Keratinocyte (primary cell): ENCODE measurements around the gene SLC16A7. TPM values are rescaled to one million over a fixed set of nuclear protein-coding genes. Genes with fewer than 3 reads are reported as not detected.

Experiments
- DNase-seq: peaks from one replicate; pipeline ENCODE4 v3.0.0-alpha.2; 2011; ENCODE audit warnings: low read depth, missing footprints, low spot score
- FAIRE-seq: peaks from 2 replicates; lab custom pipeline; 2011; peaks lifted over from hg19 to GRCh38; lab: Jason Lieb, UNC
- H2AFZ ChIP-seq: 2 replicates; pipeline ENCODE4 v1.6.0; 2012; ENCODE audit warnings: low read length, control low read depth, inconsistent platforms; ENCODE audit not compliant: control insufficient read depth
- H3K27ac ChIP-seq: 2 replicates; pipeline ENCODE4 v1.5.1; 2011; ENCODE audit warnings: low read length; ENCODE audit not compliant: control insufficient read depth, insufficient read depth
- H3K27me3 ChIP-seq: 3 replicates; pipeline ENCODE4 v1.6.0; 2011; ENCODE audit warnings: low read length; ENCODE audit not compliant: control insufficient read depth, insufficient read depth; ENCODE audit errors: extremely low read depth
- H3K36me3 ChIP-seq, 2 experiments: 2 replicates in 1 of 2; 3 replicates in 1 of 2; pipeline ENCODE4 v1.5.1; 2011; ENCODE audit warnings: low read length in 2 of 2, mild to moderate bottlenecking in 1 of 2; ENCODE audit not compliant: control insufficient read depth in 2 of 2, insufficient read depth in 2 of 2; ENCODE audit errors: extremely low read depth in 1 of 2
- H3K4me1 ChIP-seq: 3 replicates; pipeline ENCODE4 v1.5.1; 2011; ENCODE audit warnings: low read length; ENCODE audit not compliant: control insufficient read depth, insufficient read depth; ENCODE audit errors: extremely low read depth
- H3K4me2 ChIP-seq: 3 replicates; pipeline ENCODE4 v1.6.0; 2011; ENCODE audit warnings: low read depth, low read length; ENCODE audit not compliant: control insufficient read depth, insufficient read depth; ENCODE audit errors: extremely low read depth
- H3K4me3 ChIP-seq, 3 experiments: fragments of 200-600 bp in 1 of 3; sonication (generic) in 1 of 3; 2 replicates in 2 of 3; 3 replicates in 1 of 3; pipeline ENCODE4 v1.5.1; 2011 to 2016; ENCODE audit warnings: low read length in 3 of 3, mild to moderate bottlenecking in 3 of 3, control low read depth in 2 of 3, inconsistent platforms in 1 of 3, low read depth in 1 of 3, mixed read lengths in 1 of 3, mixed run types in 1 of 3, moderate library complexity in 1 of 3; ENCODE audit not compliant: control insufficient read depth in 2 of 3, insufficient read depth in 2 of 3; ENCODE audit errors: extremely low read depth in 1 of 3
- H3K79me2 ChIP-seq: 2 replicates; pipeline ENCODE4 v1.6.0; 2012; ENCODE audit warnings: low read length; ENCODE audit not compliant: control insufficient read depth, insufficient read depth
- H3K9ac ChIP-seq: 3 replicates; pipeline ENCODE4 v1.6.0; 2011; ENCODE audit warnings: low read length; ENCODE audit not compliant: control insufficient read depth, insufficient read depth; ENCODE audit errors: extremely low read depth
- H3K9me1 ChIP-seq: 3 replicates; pipeline ENCODE4 v1.6.0; 2011; ENCODE audit warnings: low read length; ENCODE audit not compliant: control insufficient read depth, insufficient read depth; ENCODE audit errors: extremely low read depth
- H3K9me3 ChIP-seq: 2 replicates; pipeline ENCODE4 v1.5.1; 2012; ENCODE audit warnings: low read depth, low read length; ENCODE audit not compliant: control insufficient read depth
- H4K20me1 ChIP-seq: 3 replicates; pipeline ENCODE4 v1.6.0; 2011; ENCODE audit warnings: low read length; ENCODE audit not compliant: control insufficient read depth, insufficient read depth; ENCODE audit errors: extremely low read depth
- CTCF ChIP-seq, 3 experiments: IDR thresholded peaks in 1 of 3; conservative IDR thresholded peaks in 1 of 3; optimal IDR thresholded peaks in 1 of 3; 2 replicates in 2 of 3; 3 replicates in 1 of 3; pipeline versions ENCODE3 to v1.5.1; 2011; ENCODE audit warnings: low read length in 3 of 3, mild to moderate bottlenecking in 3 of 3, moderate library complexity in 2 of 3, control low read depth in 1 of 3, inconsistent platforms in 1 of 3; ENCODE audit not compliant: insufficient read depth in 2 of 3; ENCODE audit errors: extremely low read depth in 1 of 3
- EZH2 ChIP-seq: IDR thresholded peaks from one replicate; pipeline ENCODE4 v1.6.1; 2012; ENCODE audit warnings: inconsistent platforms, mild to moderate bottlenecking, low read length, moderate library complexity
- dilution Hi-C: fragments of 300-500 bp; cut with MboI; formaldehyde crosslinking; loops from one replicate; pipeline ENCODE4 v1.7.0; 2020; ENCODE audit warnings: low sequenced_read_pairs; ENCODE audit not compliant: extremely low pct_ligation_motif_present
- polyA plus RNA-seq, 5 experiments: library from polyadenylated mRNA; depleted of rRNA in 3 of 5; stranded (reverse) in 3 of 5; stranded (forward) in 1 of 5; unstranded in 1 of 5; fragments of >200 nt; gene quantifications; 1 replicate in 1 of 5; 2 replicates in 3 of 5; 3 replicates in 1 of 5; pipeline versions ENCODE4 v1.2.1 to v1.2.3, GENCODE V29; 2011 to 2012; ENCODE audit warnings: missing spikeins in 2 of 5, low read depth in 1 of 5, low replicate concordance in 1 of 5

Gene SLC16A7
- polyA plus RNA-seq, 1 donor (not counting 4 experiments of a cell fraction or from before 2014, with no cell fraction given), result 0.87 TPM

- Histone ChIP-seq H3K27me3 (no peaks in the 10 kb centered on the region), H3K36me3 (no peaks in the 10 kb centered on the region), H3K9ac (no peak overlapping the region), H3K4me2 (no peak overlapping the region), H3K9me3 (no peaks in the 10 kb centered on the region), H2AFZ (no peak overlapping the region), H4K20me1 (no peaks in the 10 kb centered on the region), H3K27ac (no peak overlapping the region), H3K79me2 (no peaks in the 10 kb centered on the region), H3K4me1 (no peaks in the 10 kb centered on the region), H3K9me1 (no peaks in the 10 kb centered on the region), H3K4me3 (no peak overlapping the region)
- dilution Hi-C loops, result no loop called here
- no peak for TF ChIP-seq CTCF (optimal IDR thresholded peaks at IDR 0.05 in 1 of 3, IDR thresholded peaks at IDR 0.05 in 1 of 3, conservative IDR thresholded peaks at IDR 0.05 in 1 of 3; ENCODE audit: extremely low read depth in 1 of 3, insufficient read depth in 2 of 3, low read length in 3 of 3)
- TF ChIP-seq EZH2, result no peak
- FAIRE-seq (no peak), DNase-seq (no peak)
Measured at GRCh38 chr12:59587710-59588109, 8.1 kb upstream of the SLC16A7 start.

- Histone ChIP-seq H3K27ac (no peak overlapping the region), H3K9ac (no peak overlapping the region), H2AFZ (no peak overlapping the region), H3K36me3 (no peaks in the 10 kb centered on the region), H3K27me3 (no peaks in the 10 kb centered on the region), H3K9me3 (no peaks in the 10 kb centered on the region), H3K4me3 (no peak overlapping the region), H3K9me1 (no peaks in the 10 kb centered on the region), H4K20me1 (no peaks in the 10 kb centered on the region), H3K4me1 (peaks cover 15% of the 10 kb centered on the region), H3K79me2 (no peaks in the 10 kb centered on the region), H3K4me2 (no peak overlapping the region)
- FAIRE-seq (no peak), DNase-seq (no peak)
- TF ChIP-seq EZH2 (no peak), CTCF (optimal IDR thresholded peaks at IDR 0.05 in 1 of 3, IDR thresholded peaks at IDR 0.05 in 1 of 3, conservative IDR thresholded peaks at IDR 0.05 in 1 of 3; ENCODE audit: extremely low read depth in 1 of 3, insufficient read depth in 2 of 3, low read length in 3 of 3) (no peak)
- dilution Hi-C loops, result no loop called here
Measured at GRCh38 chr12:59593761-59594160, 2.1 kb upstream of the SLC16A7 start.
